ENCODE results near the gene CCDC33.

CCDC33 gene

DNA sequence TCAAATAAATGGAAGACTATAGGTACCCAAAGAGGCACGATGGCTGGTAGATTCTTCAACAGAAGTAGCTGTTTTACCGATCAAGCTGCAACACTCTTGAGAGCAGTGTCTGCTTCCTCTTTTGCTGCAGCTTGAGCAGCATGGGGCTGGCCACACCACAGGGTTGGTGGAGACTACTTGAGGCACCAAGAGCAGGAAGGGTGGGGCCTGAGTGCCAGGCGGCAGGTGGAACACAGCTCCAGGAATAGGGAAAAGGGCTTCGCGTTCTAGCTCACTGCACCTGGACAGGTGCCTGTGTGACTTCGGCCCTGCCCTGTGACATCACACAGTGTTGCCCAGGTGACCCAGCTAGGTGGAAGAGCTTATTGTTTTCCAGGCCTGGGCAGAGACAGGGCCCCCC, at the start of gene CCDC33:
Gene CCDC33, plus strand, starts transcription at position 365 of the 400 bp plus-strand sequence. CDS start 394 bp downstream, outside the sequence.
- no peak for DNase-seq (ENCODE audit: low read depth in 2 of 3, low spot score in 1 of 3)

DNA sequence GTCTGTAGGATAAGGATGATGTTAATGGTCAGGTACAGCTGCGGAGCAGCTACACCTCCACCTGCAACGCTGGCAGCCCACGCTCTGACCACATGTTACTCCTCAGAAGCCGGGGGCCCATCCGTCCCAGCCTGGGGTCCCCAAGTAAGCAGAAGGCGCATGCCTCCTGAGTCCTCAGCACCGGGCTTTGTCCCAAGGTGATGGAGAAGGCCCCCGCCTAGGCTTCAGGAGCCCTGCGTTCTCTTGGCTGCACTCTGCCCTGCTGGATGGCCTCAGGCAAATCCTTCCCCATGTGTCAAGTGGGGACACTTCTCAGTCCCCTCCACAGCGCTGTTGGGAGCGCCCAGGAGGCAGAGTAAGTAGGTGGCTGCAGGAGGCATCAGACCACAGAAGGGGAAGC, 47.9 kb upstream of the CCDC33 start:
- DNase-seq (ENCODE audit: low read depth in 2 of 3, low spot score in 1 of 3), result no peak

DNA sequence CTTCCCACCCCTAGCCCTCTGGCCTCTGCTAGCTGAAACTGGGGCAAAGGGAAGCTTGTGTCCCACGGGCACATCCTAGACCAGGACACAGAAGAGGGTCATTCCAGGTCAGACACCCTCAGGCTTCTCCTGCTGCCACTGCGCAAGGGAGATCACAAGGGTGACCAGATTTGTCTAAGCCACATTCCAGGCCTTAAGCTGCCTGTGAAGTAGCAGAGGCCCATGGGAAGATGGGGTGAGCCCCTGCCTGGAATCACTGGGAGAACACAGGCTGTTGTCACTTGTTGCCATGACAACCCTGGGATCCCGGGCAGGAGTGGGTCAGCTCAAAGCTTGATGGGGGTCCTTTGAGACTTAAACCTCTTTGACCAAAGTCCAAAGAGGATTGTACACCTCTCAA, 44.3 kb upstream of the CCDC33 start:
- no peak for DNase-seq (ENCODE audit: low read depth in 2 of 3, low spot score in 1 of 3)

- DNase-seq (ENCODE audit: low read depth in 2 of 3, low spot score in 1 of 3), result no peak
These were observed 43.4 kb upstream of the CCDC33 start for GRCh38 chr15:74192751-74193150.

- no peak for DNase-seq (ENCODE audit: low read depth in 2 of 3, low spot score in 1 of 3)
These were observed 42.8 kb upstream of the CCDC33 start for GRCh38 chr15:74193299-74193718.

- DNase-seq (ENCODE audit: low read depth in 2 of 3, low spot score in 1 of 3), result no peak
These were observed 42.2 kb upstream of the CCDC33 start for GRCh38 chr15:74193905-74194304.

DNA sequence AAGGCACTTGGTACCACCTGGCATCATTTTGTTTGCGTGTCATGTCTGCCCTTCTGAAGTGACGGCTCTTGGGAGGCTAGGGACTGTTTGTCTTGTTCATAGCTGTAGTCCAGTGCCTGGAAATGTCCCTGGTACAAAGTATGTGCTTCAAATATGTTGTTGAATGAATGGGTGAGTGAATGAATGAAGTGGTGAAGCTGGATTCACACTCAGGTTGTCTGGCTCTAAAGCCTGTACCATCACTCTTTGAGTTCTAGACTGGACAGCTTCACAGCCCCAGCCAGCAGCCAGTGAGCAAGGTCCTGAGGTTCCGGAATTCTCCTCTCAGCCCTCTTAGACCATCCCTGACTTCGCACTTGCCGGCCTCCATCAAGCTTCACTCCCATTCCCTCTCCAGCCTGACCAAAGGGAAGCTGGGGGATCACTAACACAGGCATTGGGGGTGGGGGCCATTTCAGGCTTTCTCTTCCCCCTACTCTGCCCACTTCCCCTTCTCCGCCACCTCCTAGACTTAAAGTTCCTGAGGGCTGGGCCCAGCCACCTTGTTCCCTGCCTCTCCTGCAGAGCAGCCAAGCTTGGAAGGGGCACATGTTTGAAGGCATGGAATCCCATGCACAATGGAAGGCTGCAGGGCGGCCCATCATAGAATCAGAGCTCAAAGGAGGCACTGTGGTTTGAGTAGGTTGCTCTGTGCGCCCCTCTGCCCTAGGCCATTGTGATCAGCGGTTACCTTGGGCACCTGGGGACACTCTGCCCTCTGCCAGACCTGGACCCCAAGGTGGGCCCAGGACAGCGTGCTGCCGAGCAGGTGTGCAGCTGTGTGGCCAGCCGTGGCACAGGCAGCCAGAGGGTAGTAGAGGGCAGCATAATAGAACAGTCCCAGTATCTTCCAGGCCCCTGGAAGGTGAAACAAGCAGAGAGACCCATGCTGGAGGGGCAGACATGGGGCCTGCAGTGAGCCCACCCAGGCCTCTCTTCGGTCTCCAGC, 41.3 kb upstream of the CCDC33 start:
- DNase-seq (ENCODE audit: low read depth in 2 of 3, low spot score in 1 of 3), result no peak

- DNase-seq (ENCODE audit: low read depth in 2 of 3, low spot score in 1 of 3), result no peak
These were observed 40.0 kb upstream of the CCDC33 start for GRCh38 chr15:74196175-74196574.

DNA sequence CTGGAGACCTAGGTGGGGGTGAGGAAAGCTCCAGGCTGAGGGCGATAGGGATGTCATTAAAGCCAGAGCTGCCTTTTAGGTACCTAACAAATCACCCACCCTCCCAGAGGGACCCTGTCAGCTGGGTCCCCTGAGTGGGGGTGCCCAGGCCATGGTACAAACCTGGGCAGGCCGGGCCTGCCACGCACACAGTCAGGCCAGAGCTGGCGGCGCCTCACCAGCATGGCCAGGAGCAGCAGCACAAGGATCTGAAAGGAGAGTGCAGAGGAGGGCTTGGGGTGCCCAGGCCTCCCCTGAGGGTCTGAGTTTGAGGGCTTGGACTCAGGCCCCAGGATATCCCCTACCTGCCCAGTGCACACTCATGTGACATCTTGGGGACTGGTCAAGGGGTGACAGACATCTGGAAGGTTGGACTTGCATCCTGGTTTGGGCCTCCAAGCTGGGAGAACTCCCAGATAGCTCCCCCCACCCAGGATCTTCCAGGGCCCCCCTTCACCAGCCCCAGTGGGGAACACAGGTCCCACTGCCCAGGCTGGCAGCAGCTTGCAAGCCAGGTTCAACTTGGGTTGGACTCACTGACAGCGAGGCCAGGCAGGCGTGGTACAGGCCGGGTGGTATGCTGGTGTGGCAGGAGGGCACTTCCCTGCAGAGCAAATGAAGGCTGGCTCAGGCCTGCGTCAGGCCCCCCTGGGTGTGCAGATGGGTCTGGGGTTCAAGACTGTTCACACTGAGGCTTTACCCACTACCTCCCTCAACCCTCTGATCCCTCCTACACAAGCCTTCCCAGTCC, 38.8 kb upstream of the CCDC33 start:
- DNase-seq (ENCODE audit: low read depth in 2 of 3, low spot score in 1 of 3), result no peak

- no peak for DNase-seq (ENCODE audit: low read depth in 2 of 3, low spot score in 1 of 3)
These were observed 36.9 kb upstream of the CCDC33 start for GRCh38 chr15:74199297-74199652.

DNA sequence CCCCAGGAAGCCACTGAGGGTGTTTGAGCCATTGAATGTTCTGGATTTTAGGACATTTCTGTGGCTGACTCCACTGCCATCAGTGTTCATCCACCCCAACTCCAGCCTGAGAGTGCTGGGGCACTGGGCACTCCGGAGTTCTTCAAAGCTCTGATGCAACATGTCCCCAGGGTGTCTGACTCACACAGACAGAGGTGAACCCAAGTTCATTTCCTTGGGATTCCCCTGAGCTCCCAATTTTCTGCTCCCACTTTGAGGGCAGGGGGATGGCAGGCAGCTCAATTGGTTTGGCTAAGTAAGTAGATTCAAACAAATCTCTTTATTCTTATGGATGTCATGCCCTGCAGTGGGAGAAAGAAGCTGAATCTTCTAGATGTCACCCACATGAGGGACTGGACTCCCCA, 35.7 kb upstream of the CCDC33 start:
- no peak for DNase-seq (ENCODE audit: low read depth in 2 of 3, low spot score in 1 of 3)

- no peak for DNase-seq (ENCODE audit: low read depth in 2 of 3, low spot score in 1 of 3)
These were observed 35.2 kb upstream of the CCDC33 start for GRCh38 chr15:74200871-74201419.

GRCh38 chr15:74201710-74202420, 34.3 kb upstream of the CCDC33 start:
- no peak for DNase-seq (ENCODE audit: low read depth in 2 of 3, low spot score in 1 of 3)

GRCh38 chr15:74202452-74203401, 33.4 kb upstream of the CCDC33 start, which contains the start of gene STRA6:
Gene STRA6 (minus strand): TSS chr15:74202787. CDS start chr15:74202267, 520 bp downstream.
- DNase-seq (ENCODE audit: low read depth in 2 of 3, low spot score in 1 of 3), result no peak

GRCh38 chr15:74203914-74204431, 32.2 kb upstream of the CCDC33 start:
- no peak for DNase-seq (ENCODE audit: low read depth in 2 of 3, low spot score in 1 of 3)

- no peak for DNase-seq (ENCODE audit: low read depth in 2 of 3, low spot score in 1 of 3)
These were observed 30.6 kb upstream of the CCDC33 start for GRCh38 chr15:74205582-74205947.

- no peak for DNase-seq (ENCODE audit: low read depth in 2 of 3, low spot score in 1 of 3)
These were observed 29.3 kb upstream of the CCDC33 start for GRCh38 chr15:74206801-74207281.

DNA sequence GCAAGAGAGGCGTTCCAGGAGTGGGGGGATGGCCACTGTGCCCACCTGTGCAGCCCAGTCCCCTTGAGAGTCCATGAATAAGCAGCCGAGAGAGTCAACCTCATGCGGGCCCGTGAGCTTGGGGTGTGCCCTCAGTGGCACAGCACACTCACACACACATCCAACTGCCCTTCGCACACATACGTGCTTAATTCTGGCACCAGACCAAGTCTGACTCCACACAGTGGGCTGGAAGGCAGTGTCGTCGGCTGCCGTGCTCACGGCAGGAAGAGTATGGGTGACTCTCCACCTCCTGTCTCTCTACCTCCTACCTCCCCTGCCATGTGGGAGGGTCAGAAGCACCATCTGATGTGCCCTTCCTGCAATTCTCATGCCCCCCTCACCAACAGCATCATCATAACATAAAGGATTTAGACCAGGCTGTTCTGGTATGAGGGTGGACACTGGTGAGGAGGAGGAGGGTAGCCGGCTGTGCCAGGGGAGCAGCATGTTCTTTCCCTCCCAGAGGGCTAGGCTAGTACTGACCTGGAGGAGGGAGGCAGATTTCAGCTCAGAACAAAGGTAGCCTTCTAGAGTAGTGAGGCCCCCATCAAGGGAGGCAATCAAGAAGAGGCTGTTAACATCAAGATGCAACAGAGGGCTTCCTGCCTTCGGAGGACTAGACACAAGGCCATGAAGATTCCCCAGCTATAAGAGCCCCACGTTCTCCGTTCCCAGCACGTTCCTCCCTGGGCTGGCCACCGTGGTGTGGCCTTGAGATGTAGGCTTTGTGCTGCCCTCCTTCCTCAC, 28.3 kb upstream of the CCDC33 start:
- no peak for DNase-seq (ENCODE audit: low read depth in 2 of 3, low spot score in 1 of 3)

DNA sequence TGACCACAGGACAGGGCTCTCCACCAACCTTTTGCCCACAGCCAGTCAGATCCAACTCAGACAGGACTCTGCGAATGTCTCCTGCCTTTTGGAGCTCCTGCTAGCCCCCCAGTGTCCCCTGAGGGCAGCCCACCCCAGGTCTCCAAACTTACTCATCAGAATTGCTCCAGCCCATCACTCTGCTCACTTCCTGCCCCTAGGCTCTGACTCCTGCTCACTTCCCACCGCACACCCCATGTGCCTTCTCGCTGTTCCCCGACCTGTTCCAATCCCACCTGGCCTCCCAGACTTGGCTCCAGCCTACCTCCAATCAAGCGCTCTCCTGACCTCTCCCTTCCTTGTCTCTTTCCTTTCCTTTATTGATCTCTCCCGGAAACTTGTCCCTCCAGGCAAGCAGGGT, 27.6 kb upstream of the CCDC33 start:
- DNase-seq (ENCODE audit: low read depth in 2 of 3, low spot score in 1 of 3), result no peak
